GM12878 (cell line): ENCODE data around the gene PRELID2. TPM values are rescaled to one million over a fixed set of nuclear protein-coding genes. Genes with fewer than 3 reads are reported as not detected.

ENCODE experiments used
- ATAC-seq: fragments of 200-7000 bp; cut with Tn5 transposase; 3 replicates; pipeline ENCODE4 v1.9.1; 2020; ENCODE audit warnings: mild to moderate bottlenecking, moderate library complexity
- BruUV-seq: library from RNA; stranded (reverse); fragments of 400-500 nt; replicated peaks from 2 replicates; lab custom pipeline; 2021; lab: Mats Ljungman, UMichigan
- CTCF ChIA-PET: fragments of 300-600 bp; sonication (Branson Sonifier 250); formaldehyde crosslinking; extraction: SDS; loops from one replicate; lab custom pipeline; 2021; ENCODE audit warnings: inconsistent platforms; lab: Yijun Ruan, JAX
- POLR2A ChIA-PET: fragments of 350-600 bp; formaldehyde crosslinking; extraction: SDS; loops from one replicate; lab custom pipeline; 2021; ENCODE audit warnings: inconsistent platforms; lab: Charles Lee
- RAD21 ChIA-PET: fragments of 300-600 bp; sonication (Branson Sonifier 250); formaldehyde crosslinking; loops from one replicate; lab custom pipeline; 2023; ENCODE audit warnings: antibody characterized with exemption; ENCODE audit not compliant: unreplicated experiment; lab: Charles Lee
- SMC1A ChIA-PET: fragments of 300-600 bp; sonication (Branson Sonifier 250); formaldehyde crosslinking; loops from one replicate; lab custom pipeline; 2023; ENCODE audit not compliant: unreplicated experiment, uncharacterized antibody; lab: Charles Lee
- DNase-seq: peaks from one replicate; pipeline ENCODE4 v3.0.0-alpha.2; 2011; ENCODE audit warnings: low read depth, low spot score
- FAIRE-seq: peaks from 3 replicates; lab custom pipeline; 2011; peaks lifted over from hg19 to GRCh38; lab: Jason Lieb, UNC
- H2AFZ ChIP-seq: 2 replicates; pipeline ENCODE4 v1.6.0; 2011; ENCODE audit warnings: low read depth, low read length, control low read depth; ENCODE audit not compliant: control insufficient read depth
- H3K27ac ChIP-seq: 2 replicates; pipeline ENCODE4 v1.5.1; 2011; ENCODE audit warnings: control low read depth; ENCODE audit not compliant: control insufficient read depth, insufficient read depth
- H3K27me3 ChIP-seq, 2 experiments: replicated peaks in 1 of 2; 2 replicates each; pipeline versions ENCODE4 v1.6.0 to v1.6.1; 2011; ENCODE audit warnings: low read length in 1 of 2; ENCODE audit not compliant: control insufficient read depth in 2 of 2, insufficient read depth in 2 of 2
- H3K36me3 ChIP-seq, 2 experiments: 2 replicates each; pipeline ENCODE4 v1.5.1; 2011; ENCODE audit warnings: low read length in 1 of 2; ENCODE audit not compliant: control insufficient read depth in 2 of 2, insufficient read depth in 2 of 2
- H3K4me1 ChIP-seq: 2 replicates; pipeline ENCODE4 v1.6.1; 2011; ENCODE audit warnings: mild to moderate bottlenecking, low read length, moderate library complexity, mixed read lengths; ENCODE audit not compliant: control insufficient read depth, insufficient read depth
- H3K4me2 ChIP-seq: 2 replicates; pipeline ENCODE4 v1.6.0; 2011; ENCODE audit warnings: control low read depth; ENCODE audit not compliant: control insufficient read depth, insufficient read depth
- H3K4me3 ChIP-seq: fragments of 200-600 bp; sonication (generic); 2 replicates; pipeline ENCODE4 v1.5.1; 2016
- H3K79me2 ChIP-seq: 2 replicates; pipeline ENCODE4 v1.6.0; 2011; ENCODE audit warnings: low read length; ENCODE audit not compliant: control insufficient read depth, insufficient read depth
- H3K9ac ChIP-seq: 2 replicates; pipeline ENCODE4 v1.8.0; 2011; ENCODE audit warnings: low read length, control low read depth, mixed read lengths; ENCODE audit not compliant: control insufficient read depth, insufficient read depth
- H3K9me3 ChIP-seq: replicated peaks from 3 replicates; pipeline ENCODE4 v1.5.1; 2011; ENCODE audit warnings: mild to moderate bottlenecking, low read length; ENCODE audit not compliant: control insufficient read depth, insufficient read depth
- H4K20me1 ChIP-seq: 2 replicates; pipeline ENCODE4 v1.6.0; 2011; ENCODE audit not compliant: control insufficient read depth, insufficient read depth
- BCLAF1 ChIP-seq: fragments of 450-650 bp; IDR thresholded peaks from 2 replicates; pipeline ENCODE4 v1.6.1; 2017; ENCODE audit warnings: antibody characterized with exemption, mild to moderate bottlenecking, moderate library complexity
- CBFB ChIP-seq: IDR thresholded peaks from 2 replicates; pipeline ENCODE4 v1.6.1; 2016; ENCODE audit warnings: antibody characterized with exemption, low read depth
- CHD4 ChIP-seq: fragments of 200-600 bp; sonication (generic); IDR thresholded peaks from 2 replicates; pipeline ENCODE4 v1.6.1; 2016; ENCODE audit warnings: mild to moderate bottlenecking
- IRF3 ChIP-seq: fragments of 450-650 bp; IDR thresholded peaks from 2 replicates; pipeline ENCODE4 v1.6.1; 2014; ENCODE audit warnings: mild to moderate bottlenecking
- KAT2A ChIP-seq: conservative IDR thresholded peaks from 2 replicates; pipeline ENCODE4 v1.6.1; 2011; ENCODE audit warnings: low read depth, low read length; ENCODE audit not compliant: control insufficient read depth
- KLF5 ChIP-seq: fragments of 450-650 bp; IDR thresholded peaks from 2 replicates; pipeline ENCODE4 v1.6.1; 2014; ENCODE audit warnings: mild to moderate bottlenecking; ENCODE audit not compliant: partially characterized antibody
- MEF2B ChIP-seq: fragments of 450-650 bp; IDR thresholded peaks from 2 replicates; pipeline ENCODE4 v1.6.1; 2018; ENCODE audit warnings: mild to moderate bottlenecking, moderate library complexity; ENCODE audit not compliant: partially characterized antibody, poor library complexity, severe bottlenecking
- NFXL1 ChIP-seq: fragments of 450-650 bp; IDR thresholded peaks from 2 replicates; pipeline ENCODE4 v1.6.1; 2017; ENCODE audit warnings: antibody characterized with exemption, mild to moderate bottlenecking, borderline replicate concordance
- NRF1 ChIP-seq: conservative IDR thresholded peaks from 2 replicates; pipeline ENCODE4 v1.6.1; 2011; ENCODE audit warnings: mild to moderate bottlenecking, low read depth, low read length, improper control_type of control experiment
- PML ChIP-seq: IDR thresholded peaks from 2 replicates; pipeline ENCODE4 v1.6.1; 2012; ENCODE audit warnings: low read length, inconsistent platforms
- POLR2AphosphoS5 ChIP-seq: IDR thresholded peaks from 2 replicates; pipeline ENCODE4 v1.6.1; 2011; ENCODE audit warnings: mild to moderate bottlenecking, low read length, inconsistent platforms
- RAD21 ChIP-seq: IDR thresholded peaks from 2 replicates; pipeline ENCODE4 v1.6.1; 2011; ENCODE audit warnings: mild to moderate bottlenecking, low read depth, low read length, moderate library complexity; ENCODE audit not compliant: insufficient read depth
- SIX5 ChIP-seq: IDR thresholded peaks from 2 replicates; pipeline ENCODE4 v1.6.1; 2011; ENCODE audit warnings: mild to moderate bottlenecking, low read depth, low read length, moderate library complexity; ENCODE audit not compliant: severe bottlenecking
- SREBF1 ChIP-seq: IDR thresholded peaks from 2 replicates; pipeline ENCODE4 v1.6.1; 2012; ENCODE audit warnings: mild to moderate bottlenecking, low read length
- TCF12 ChIP-seq: IDR thresholded peaks from 2 replicates; pipeline ENCODE4 v1.6.1; 2011; ENCODE audit warnings: low read depth, mild to moderate bottlenecking, low read length
- WRNIP1 ChIP-seq: IDR thresholded peaks from 2 replicates; pipeline ENCODE4 v1.6.1; 2011; ENCODE audit warnings: low read depth, low read length, improper control_type of control experiment, borderline replicate concordance
- ZBTB33 ChIP-seq: fragments of 450-650 bp; IDR thresholded peaks from 2 replicates; pipeline ENCODE4 v1.6.1; 2017; ENCODE audit warnings: mild to moderate bottlenecking
- ZNF384 ChIP-seq: IDR thresholded peaks from 2 replicates; pipeline ENCODE4 v1.6.1; 2012; ENCODE audit warnings: low read depth, mild to moderate bottlenecking, low read length, improper control_type of control experiment, borderline replicate concordance
- ZSCAN29 ChIP-seq: fragments of 450-650 bp; IDR thresholded peaks from 2 replicates; pipeline ENCODE4 v1.6.1; 2017; ENCODE audit warnings: mild to moderate bottlenecking, moderate library complexity
- WGBS: methylation state at CpG from one replicate; pipeline ENCODE4 v1.1.6; 2016; ENCODE audit warnings: low lambda C conversion rate; ENCODE audit not compliant: insufficient replicate concordance, insufficient coverage; ENCODE audit errors: missing lambda C conversion rate; 5-methylcytosine and 5-hydroxymethylcytosine counted together
- in situ Hi-C: fragments of 300-500 bp; cut with MboI; formaldehyde crosslinking; loops from 9 replicates; pipeline ENCODE4 v1.14.3; 2018; ENCODE audit warnings: mixed read lengths
- intact Hi-C: fragments of 100-400 bp; cut with micrococcal nuclease; formaldehyde crosslinking; loops from one replicate; pipeline ENCODE4 v1.14.2; 2022; ENCODE audit not compliant: unreplicated experiment
- polyA plus RNA-seq, 11 experiments: library from polyadenylated mRNA; depleted of rRNA in 4 of 11; unstranded in 6 of 11; stranded (reverse) in 5 of 11; fragments of >200 nt; fragmentation: Nextera tagmentation in 4 of 11; fragmentation: Illumina TruSeq in 1 of 11; extraction: Ambion mirVana in 4 of 11; extraction: Trizol in 1 of 11; gene quantifications; 1 replicate in 1 of 11; 2 replicates in 10 of 11; pipeline versions ENCODE4 v1.2.1 to v1.2.3, GENCODE V29; 2011 to 2016; ENCODE audit warnings: inconsistent platforms in 2 of 11, missing spikeins in 2 of 11, low read depth in 1 of 11
- total RNA-seq, 4 experiments: library from RNA; depleted of rRNA in 3 of 4; stranded (reverse); fragments of >200 nt in 3 of 4; fragmentation: Illumina TruSeq in 1 of 4; extraction: Trizol in 1 of 4; gene quantifications; 2 replicates each; pipeline versions ENCODE4 v1.2.1 to v1.2.3, GENCODE V29; 2013 to 2021

The PRELID2 gene
- total and polyA plus RNA-seq, 10 of the 15 experiments (the other 5 are each of a cell fraction or from before 2014, with no cell fraction given) = 0.07 to 0.31 (median 0.13) TPM; not detected in 5

GRCh38 chr5:145752534-145752933 lies 82.6 kb downstream of the PRELID2 start:
- no peak overlapping the region for H2AFZ ChIP-seq
- intact Hi-C loops (no loop called here), in situ Hi-C loops (no loop called here)
- no peaks in the 10 kb centered on the region for H3K27me3 ChIP-seq
- no peaks in the 10 kb centered on the region for H3K36me3 ChIP-seq
- CTCF ChIA-PET = no interaction called here
- FAIRE-seq = no peak
- ATAC-seq = no peak
- H3K9me3 ChIP-seq = no peaks in the 10 kb centered on the region
- SMC1A ChIA-PET = no interaction called here
- no peaks in the 10 kb centered on the region for H3K79me2 ChIP-seq
- RAD21 ChIA-PET = no interaction called here
- WGBS = 61% methylated on average over 2 of the region's 2 CpGs
- no peak overlapping the region for H3K27ac ChIP-seq
- BruUV-seq = no TSS peak
- H3K9ac ChIP-seq = no peak overlapping the region
- no peak for DNase-seq
- no peaks in the 10 kb centered on the region for H4K20me1 ChIP-seq
- no peaks in the 10 kb centered on the region for H3K4me1 ChIP-seq
- H3K4me3 ChIP-seq = no peak overlapping the region
- no peak overlapping the region for H3K4me2 ChIP-seq
- POLR2A ChIA-PET = no interaction called here
- TF ChIP-seq KLF5 (no peak), ZNF384 (no peak), KAT2A (no peak), PML (no peak), CBFB (no peak), SREBF1 (no peak), TCF12 (no peak), NRF1 (no peak), BCLAF1 (no peak), MEF2B (no peak), NFXL1 (no peak), RAD21 (no peak), POLR2AphosphoS5 (no peak), CHD4 (no peak), ZBTB33 (no peak), IRF3 (no peak), ZSCAN29 (no peak), SIX5 (no peak), WRNIP1 (no peak)
